NCI-H526 treated with DMSO at 0.1 percent for 48 hours (cell line): ENCODE results near the gene TBC1D2B.

Experiments
- DNase-seq: peaks from one replicate; lab custom pipeline; 2025; lab: John Stamatoyannopoulos, UW

The TBC1D2B gene

DNA sequence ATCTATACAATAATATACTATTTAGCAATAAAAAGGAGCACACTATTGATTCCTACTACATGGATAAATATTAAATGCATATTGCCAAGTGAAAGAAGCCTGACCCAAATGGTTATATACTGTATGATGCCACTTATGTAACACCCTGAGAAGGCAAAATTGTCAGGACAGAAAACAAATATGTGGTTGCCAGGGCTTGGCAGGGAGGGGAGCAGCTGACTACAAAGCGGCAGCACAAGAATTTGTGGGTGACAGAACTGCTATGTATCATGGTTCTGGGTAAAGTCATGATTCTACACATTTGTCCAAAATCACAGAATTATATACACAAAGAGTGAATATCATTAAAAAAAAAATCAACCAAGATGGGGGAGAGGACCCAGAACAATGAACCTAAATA is 22.5 kb downstream of the TBC1D2B start:
- no peak for DNase-seq

DNA sequence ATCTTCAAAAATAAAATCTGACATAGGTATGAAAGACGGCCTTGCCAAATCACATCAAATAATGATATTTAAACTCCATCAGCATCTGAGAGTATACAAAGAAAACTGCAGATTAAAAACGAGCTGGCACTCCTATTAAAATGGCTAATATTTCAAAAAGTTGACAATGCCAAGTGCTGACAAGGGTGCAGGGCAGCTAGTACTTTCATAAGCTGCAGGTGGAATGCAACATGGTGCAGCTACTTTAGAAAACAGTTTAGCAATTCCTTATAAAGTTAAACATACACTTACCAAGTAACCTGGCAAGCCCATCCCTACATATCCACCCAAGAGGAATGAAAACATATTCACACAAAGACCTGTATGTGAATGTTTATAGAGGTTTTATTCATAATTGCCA is 23.0 kb downstream of the TBC1D2B start:
- no peak for DNase-seq

DNA sequence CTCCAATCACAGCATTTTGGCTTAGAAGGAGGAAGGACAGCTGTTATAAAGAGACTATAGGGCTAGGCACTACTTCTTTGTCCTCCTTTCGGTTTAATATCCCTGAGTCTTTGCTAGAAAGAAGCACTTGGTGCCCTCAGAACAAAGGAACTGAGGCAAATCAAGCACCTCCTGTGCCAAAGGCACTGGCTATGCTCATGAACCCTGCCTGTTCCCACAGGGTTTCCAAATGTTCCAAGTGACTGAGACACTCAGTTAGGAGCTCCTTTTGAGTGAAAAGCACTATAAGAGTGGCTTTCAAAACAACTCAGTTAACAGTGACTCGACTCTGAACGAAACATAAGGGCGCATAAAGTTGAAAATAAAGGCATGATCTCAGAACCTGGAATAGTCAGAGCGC is 25.0 kb downstream of the TBC1D2B start:
- no peak for DNase-seq

DNA sequence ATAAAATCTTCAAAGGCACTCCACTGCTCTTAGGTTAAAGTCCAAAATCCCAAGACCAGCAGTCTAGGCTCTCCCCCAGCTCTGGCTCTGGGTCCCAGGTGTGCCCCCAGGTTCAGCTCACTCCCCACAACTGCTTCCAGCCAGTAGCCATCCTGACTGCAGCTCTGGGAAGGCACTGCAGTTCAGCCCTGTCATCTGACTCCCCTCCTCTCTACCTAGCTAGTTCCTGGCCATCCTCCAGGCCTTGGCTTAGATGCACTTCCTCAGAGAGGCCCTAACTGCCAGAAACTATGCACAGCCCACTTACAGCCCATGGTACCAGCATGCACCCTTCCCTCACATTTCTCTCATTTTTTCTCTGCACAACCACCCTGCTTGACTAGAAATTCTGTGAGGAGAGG is 25.5 kb downstream of the TBC1D2B start:
- DNase-seq, result no peak

DNA sequence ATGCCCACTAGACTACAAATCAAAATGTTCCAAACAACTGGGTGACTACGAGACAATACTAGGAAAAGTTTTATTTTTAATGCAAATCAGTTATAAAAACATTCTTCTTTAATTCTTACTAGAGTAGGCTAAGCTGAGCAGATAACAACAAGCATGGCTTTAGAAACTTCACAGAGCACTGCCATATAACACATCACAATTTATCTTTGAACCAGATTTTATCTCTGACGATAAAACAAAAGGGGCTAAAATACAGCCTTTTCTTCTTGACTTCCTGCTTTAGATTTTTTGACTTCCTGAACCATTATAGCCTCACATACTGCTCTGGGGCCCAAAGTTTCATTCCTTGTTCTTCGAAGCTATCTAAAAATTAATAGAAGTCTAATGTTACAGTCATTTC is 25.9 kb downstream of the TBC1D2B start:
- no peak for DNase-seq

DNA sequence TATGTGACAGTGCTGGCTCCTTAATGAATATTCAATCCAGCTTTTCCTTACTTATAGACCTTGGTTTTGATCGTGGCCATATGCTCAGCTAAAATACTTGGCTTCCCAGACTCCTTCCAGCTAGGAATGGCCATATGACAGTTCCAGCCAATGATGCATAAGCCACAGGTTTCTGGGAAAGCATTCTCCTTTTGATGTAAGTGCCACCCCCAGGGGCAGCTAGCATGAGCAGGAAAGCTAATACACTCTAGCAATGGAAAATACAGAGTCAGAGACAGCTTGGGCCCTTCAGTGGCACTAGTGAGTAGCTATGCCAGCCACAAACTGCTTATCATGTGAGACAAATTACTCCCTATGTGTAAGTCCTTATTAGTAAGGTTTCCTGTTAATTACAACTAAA is 26.7 kb downstream of the TBC1D2B start:
- DNase-seq, result no peak

DNA sequence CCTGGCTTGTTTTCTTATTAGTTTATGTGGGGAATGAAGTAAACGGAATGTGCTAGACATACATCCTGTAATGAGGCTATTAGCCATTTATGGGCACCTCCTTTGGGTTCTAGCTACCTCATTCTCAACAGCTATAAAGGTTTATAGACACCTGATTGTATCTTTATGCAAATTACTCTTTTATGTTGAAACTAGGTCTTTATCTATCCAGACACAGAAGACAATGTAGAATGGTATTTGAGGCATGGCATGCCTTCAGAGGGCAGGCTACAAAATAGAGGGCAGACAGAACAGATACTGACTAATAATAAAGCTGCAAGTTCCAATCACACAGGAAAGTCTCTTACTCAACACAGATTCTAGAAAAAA is 27.1 kb downstream of the TBC1D2B start:
- peak; percentile 73 for DNase-seq

DNA sequence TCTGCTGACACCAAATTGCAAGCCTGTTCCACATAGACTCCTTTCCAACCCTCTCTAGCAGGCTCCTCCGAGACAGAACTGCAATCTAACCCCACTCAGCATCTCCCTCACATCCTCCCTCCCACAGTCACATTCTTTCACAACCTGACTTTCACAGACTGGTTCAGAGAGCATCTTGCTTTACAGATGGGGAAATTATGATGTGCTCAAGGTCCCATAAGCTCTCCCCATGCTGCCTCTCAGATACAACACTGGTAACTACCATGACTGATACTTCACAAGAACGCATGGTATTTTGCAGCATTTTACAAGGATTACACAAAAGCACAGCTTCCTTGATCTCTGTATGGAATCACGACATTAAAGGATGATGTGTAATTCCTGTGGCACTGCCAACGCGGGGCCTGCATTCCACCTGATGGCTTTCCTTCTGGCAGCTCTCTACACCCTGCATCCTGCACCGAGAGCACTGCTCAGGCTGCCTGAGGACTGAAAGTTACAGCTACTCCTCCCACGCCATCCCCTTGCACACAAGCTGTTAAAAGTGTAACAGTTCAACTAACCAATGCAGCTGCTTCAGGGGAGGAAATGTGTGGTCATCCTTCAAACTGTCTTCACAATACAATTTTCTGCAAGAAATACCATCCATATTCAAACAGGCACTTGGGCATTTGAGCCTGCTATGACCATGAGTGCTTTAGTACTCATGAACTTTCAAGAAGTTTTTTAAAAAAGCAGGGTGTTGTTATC is 27.6 kb downstream of the TBC1D2B start:
- DNase-seq, result no peak

DNA sequence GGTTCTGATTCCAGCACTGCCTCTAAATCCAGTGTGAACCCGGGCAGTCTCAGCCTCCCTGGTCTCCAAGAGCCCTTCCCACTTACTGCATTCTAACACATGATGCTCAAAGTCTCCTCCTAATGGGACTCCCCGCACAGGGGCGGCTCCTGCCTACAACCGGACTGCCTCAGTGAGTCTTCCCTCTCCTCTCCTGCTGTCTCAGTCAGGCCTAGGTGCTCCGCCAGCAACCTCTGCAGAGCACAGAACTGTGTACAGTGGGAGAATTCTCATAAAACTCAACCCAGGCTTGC is 28.9 kb downstream of the TBC1D2B start:
- DNase-seq, result no peak

DNA sequence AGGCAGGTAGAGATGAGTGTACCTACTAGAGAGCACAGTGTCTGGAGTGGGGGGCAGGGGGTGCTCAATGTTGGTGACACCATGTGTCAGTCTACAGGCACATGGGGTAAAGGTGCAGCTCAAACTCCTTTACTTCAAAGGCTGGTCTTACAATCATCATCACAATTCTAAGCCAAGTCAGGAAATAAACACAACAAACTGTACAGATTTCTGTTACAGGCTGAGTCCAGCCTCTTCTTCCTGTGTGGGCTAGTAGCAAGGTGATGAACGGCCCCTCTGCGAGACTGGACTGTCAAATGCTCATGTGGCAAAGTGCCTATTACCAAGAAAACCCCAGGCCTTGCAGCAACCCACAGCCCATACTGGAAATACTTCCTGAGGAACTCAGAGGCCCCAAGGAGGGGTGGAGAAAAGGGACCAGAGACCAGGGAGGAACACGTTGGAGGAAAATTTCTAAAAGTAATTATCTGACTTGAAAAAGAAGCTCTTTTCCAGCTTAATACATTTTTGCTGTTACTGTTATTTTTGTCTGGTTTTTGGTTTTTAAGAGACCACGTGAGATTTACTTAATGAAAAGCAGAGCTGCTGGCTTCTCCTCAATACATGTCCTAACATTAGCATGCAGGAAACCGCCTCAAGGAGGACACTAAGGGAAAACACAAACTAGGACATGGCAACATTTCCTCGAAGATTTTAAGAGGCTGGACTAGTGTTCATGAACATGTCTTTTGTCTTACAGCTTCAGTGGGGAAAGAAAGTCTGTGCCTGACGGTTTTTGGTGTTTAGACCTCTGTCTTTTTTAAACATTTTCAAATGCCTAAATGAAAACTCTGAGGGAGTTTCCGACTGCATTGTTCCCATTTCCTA is 29.5 kb downstream of the TBC1D2B start:
- DNase-seq, result no peak

DNA sequence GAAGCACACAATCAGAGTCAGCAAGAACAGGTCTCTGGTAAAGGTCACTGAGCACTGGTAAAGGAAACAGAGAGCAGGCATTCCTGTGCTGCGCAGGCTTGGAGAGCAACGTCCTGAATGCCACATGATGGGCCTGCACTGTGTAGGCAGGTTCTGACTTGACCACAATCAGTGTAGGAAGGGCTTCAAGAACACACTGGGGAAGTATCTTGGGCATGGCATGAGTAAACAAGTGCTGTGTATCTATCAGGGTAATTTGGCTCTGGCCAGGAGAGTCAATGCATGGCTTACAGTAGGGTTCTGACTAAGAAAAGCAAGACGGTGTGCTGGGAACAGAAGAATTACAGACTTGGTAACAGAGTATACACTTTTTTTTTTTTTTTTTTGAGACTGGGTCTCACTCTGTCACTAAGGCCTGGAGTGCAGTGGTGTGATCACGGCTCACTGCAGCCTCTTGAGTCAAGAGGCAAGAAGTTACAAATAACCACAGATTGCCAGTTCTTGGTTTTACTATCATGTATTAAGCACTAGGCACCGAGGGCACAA is 30.6 kb downstream of the TBC1D2B start:
- no peak for DNase-seq

DNA sequence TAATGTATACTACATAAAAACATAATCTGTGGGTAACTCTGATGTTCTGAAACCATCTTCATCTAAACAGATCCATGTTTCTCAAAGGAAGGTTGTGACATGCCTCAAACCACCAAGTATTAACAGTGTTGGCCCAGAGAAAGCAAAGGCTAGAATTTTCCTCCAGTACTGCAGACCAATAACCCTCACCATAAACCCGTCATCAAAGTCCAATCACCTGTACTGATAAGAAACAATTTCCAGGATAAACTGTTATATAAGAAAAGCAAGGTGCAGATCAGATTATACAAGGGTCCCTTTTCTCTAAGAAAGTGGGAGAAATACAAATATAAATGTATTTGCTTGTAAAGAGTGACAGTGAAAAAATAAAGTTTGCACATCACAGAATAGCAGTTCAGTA is 32.3 kb downstream of the TBC1D2B start:
- no peak for DNase-seq

DNA sequence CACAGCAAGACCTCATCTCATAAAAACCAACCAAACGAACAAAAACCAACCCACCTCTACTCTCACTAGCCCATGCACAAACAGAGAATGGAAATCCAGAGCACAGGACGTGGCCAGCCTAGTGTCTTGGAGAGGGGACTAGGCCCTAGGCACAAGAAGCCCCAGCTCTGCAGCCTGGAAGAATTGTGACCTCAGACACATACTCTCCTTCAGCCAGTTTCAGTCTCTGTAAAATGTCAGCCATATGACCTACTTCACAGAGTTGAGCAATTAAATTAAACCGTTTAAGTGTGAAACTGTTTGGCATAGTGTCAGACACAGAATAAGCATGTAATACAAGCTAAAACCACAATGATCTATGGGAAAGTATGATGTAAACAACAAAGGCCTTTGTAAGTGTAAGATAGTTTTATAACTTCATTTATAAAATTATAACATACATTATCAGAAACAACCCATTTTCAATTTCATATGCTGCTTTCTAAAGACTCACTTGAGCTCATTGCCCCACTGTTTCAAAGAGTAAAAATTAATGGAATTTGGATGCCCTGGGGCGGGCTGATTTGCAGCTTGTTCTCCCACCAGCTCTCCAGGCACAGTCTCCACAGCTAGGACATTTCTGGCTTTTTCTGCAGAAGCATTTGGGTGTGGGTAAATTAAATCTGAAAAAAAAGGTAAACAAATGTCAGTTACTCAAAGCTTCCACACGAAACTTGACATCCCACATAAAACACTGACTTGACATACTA is 32.9 kb downstream of the TBC1D2B start:
- DNase-seq, result no peak

DNA sequence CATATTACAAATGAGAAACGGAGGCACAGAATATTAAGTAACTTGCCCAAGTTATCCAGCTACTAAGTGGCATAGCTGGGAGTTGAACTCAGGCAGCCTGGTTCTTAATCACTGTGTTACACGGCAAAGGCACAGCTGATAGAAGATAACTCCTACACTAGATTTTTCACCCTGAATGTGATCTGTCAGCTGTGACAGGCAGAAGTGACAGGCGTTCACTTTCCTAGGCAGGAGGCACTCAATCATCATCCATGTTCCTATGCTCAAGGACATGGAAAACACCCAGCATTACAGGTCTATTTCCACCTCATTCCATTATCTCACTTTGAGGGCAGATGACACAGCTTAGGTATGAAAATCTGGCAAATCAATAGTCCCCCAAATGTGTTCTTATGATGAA is 35.6 kb downstream of the TBC1D2B start:
- DNase-seq, result no peak

DNA sequence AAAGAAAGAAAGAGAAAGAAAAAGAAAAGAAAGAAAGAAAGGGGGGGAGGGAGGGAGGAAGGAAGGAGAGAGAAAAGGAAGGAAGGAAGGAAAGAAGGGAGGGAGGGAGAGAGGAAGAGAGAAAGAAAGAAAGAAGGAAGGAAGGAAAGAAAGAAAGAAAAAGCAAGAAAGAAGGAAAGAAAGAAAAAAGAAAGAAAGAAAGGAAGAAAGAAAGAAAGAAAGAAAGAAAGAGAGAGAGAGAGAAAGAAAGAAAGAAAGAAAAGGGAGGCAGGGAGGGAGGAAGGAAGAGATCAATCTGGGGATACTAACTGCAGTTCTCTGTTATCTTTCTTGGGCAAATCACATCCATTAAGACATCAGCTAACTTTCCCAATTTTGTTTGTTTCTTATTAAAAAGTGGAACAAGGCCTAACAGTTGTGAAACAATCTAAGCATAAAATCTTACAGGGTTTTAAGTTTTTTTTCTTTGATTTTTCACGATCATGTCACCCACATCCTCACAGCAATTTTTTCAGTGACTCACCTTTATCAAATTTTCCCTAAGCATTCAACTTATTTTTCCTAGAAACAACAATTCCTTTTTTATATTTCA is 36.8 kb downstream of the TBC1D2B start:
- no peak for DNase-seq

DNA sequence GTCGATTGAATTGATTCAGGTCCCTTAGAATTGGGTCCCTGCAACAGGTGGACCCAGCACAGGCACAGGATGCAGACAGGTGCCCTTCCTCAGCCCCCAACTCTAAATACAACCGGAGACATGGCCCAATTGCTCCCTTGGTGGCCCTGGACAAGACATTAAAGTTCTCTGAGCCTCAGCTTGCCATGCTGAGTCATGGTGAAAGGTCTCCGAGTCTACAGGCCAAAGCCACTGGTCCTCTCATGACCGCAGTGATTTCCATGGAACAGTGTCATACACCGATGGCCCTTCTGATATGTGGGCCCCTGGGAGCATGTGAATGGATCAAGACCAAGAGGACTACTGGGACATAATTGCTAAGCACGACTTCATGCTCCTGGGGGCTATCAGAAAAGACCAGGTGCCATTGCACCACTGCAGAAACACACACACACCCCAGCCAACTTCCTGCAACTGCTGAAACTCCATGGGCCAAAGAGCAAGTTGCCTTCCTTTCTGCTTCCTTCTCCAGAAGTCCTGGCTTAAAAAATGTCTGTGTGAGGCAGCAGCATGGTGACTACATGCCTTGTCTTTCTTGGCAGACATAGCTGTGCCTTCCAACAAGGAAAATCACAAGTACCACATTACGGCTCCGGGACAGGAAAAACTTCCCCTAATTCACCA is 38.8 kb downstream of the TBC1D2B start:
- DNase-seq, result no peak

DNA sequence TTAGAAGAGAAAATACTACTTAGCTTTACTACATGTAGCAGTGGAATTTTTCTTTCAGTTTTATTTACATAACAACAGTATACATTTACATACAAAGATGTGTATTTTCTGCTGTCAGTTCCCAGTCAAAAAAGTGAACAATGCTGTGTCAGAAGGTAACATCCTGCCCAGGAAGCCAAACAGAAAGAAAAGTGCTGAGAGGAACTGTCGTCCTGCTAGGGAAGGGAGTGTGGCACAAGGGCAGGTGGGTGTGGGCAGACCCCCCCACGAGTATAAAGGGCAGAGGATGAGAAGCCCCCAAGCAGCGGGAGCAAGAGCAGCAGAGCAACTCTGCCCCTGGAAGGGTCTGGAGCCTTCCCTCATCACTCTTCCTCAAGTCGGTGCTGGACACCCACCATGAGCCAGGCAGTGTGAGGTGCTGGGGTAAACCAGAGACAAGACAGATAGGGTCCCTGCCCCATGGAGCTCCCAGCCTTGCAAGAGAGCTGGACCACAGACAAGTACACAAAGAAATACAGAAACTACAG is 39.7 kb downstream of the TBC1D2B start:
- DNase-seq, result no peak

DNA sequence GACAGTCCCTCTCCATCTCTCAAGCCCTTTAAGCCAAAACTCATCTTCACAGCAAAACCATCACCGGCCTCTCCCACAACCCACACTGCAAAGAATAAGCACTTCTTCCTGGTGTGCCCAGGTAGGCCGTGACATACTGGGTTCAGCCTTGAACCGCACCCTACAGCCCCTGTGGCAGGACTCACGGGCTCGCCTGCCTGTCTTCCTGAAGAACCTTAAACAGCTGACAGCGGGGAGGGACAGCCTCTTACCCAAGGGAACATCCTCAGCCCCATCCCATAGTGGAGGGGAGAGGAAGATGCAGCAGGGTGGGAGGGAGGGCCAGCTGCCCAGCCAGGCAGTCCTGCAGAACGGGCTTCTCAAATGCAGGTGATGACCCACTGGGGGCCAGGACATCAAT is 40.2 kb downstream of the TBC1D2B start:
- DNase-seq, result no peak

DNA sequence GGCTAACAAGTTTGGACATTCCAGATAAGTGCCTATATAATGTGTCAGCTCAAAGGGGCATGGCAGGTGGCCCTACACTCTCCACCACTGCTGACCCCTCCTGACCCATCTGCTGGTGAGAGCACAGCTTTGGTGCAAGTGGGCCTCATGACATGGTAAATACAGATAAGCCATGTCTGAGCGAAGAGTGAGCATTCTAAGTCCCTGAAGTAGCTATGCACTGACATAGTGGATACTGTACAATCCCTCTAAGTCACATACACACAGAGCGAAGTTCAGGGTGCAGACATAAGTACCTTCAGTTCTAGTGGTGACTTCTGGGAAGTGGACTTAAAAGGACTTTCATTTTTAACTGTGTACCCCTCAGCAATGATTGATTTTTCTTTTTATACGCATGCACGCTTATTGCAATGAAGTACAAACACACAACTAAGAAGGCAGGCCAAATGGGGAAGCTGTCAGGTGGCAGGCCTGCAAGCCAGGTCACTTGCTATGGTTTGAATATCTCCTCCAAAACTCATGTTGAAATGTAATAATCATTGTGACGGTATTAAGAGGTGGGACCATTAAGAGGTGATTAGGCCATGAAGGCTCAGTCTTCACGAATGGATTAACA is 41.5 kb downstream of the TBC1D2B start:
- DNase-seq, result no peak

DNA sequence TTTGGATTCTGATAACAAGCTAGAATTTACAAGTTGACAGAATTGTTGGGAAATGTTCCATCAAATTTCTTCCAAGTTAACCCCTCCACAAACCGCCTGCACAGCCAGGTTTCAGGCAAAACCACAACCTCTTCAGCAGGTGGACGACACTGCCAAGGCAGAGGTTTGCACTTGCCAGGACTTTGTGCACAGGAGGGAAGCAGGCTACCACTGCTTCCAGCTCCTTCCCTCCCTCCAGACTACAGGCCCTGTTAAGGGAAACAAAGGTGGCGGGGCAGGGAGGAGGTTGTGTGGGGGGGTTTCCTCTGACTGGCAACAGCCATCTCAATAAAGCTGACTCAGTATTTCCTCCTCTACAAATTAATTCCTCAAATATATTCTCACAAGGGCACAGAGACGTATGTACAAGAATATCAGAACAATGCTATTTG is 42.2 kb downstream of the TBC1D2B start:
- DNase-seq, result no peak
